ENCODE data around the gene NEDD4.

DNA sequence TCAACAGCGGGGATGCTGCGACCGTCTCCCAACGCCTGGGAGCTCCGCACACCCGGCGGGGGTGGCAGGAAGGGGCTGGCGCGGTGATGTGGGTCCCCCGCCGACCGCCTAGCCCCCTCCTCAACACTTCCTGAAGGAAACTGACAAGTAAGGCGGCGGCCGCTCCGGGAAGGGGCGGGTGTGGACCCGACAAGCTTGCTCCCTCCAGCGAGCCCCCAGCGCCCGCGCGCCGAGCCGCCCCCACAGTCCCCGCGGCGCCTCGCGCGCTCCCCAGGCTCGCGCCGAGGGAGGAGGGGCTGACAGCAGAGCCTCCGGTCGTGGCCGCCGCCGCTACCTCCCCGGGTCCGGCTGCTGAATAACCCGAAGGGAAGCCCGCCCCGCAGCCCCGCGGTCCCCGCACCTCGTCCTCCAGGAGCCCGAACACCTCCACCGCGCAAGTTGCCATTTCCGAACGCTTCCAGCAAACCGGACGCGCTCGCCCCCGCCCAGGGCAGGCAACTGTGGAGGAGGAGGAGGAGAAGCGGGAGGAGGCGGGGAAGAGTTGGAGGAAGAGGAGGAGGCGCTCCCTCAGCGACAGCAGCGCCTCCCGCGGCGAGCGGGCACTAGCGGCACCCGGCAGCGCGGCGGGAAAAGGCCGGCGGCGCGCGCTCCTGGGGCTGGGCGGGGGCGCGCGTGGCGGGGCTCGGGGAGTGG, at the start of gene NEDD4:
- peak; percentile 48 for TF ChIP-seq TAF1 (IDR thresholded peaks at IDR 0.05; ENCODE audit: low read depth)
- peak; percentile 8; the same call in 1 of the 2 replicates for TF ChIP-seq RAD21 (IDR thresholded peaks at IDR 0.05; ENCODE audit: low read depth)
- TF ChIP-seq EP300 (IDR thresholded peaks at IDR 0.05; ENCODE audit: borderline replicate concordance) = no peak
- no peak for TF ChIP-seq CREB1 (IDR thresholded peaks at IDR 0.05; ENCODE audit: low read depth)
- TF ChIP-seq, protein P1, sequence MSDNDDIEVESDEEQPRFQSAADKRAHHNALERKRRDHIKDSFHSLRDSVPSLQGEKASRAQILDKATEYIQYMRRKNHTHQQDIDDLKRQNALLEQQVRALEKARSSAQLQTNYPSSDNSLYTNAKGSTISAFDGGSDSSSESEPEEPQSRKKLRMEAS (IDR thresholded peaks at IDR 0.05) = no peak
- no peak for TF ChIP-seq CEBPB (IDR thresholded peaks at IDR 0.05)
- TF ChIP-seq, protein P2, sequence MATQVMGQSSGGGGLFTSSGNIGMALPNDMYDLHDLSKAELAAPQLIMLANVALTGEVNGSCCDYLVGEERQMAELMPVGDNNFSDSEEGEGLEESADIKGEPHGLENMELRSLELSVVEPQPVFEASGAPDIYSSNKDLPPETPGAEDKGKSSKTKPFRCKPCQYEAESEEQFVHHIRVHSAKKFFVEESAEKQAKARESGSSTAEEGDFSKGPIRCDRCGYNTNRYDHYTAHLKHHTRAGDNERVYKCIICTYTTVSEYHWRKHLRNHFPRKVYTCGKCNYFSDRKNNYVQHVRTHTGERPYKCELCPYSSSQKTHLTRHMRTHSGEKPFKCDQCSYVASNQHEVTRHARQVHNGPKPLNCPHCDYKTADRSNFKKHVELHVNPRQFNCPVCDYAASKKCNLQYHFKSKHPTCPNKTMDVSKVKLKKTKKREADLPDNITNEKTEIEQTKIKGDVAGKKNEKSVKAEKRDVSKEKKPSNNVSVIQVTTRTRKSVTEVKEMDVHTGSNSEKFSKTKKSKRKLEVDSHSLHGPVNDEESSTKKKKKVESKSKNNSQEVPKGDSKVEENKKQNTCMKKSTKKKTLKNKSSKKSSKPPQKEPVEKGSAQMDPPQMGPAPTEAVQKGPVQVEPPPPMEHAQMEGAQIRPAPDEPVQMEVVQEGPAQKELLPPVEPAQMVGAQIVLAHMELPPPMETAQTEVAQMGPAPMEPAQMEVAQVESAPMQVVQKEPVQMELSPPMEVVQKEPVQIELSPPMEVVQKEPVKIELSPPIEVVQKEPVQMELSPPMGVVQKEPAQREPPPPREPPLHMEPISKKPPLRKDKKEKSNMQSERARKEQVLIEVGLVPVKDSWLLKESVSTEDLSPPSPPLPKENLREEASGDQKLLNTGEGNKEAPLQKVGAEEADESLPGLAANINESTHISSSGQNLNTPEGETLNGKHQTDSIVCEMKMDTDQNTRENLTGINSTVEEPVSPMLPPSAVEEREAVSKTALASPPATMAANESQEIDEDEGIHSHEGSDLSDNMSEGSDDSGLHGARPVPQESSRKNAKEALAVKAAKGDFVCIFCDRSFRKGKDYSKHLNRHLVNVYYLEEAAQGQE (IDR thresholded peaks at IDR 0.05; ENCODE audit: low read depth) = no peak
- no peak for TF ChIP-seq NFIC (IDR thresholded peaks at IDR 0.05)
- no peak for TF ChIP-seq YY1 (IDR thresholded peaks at IDR 0.05; ENCODE audit: low read depth)
- TF ChIP-seq, protein P3, sequence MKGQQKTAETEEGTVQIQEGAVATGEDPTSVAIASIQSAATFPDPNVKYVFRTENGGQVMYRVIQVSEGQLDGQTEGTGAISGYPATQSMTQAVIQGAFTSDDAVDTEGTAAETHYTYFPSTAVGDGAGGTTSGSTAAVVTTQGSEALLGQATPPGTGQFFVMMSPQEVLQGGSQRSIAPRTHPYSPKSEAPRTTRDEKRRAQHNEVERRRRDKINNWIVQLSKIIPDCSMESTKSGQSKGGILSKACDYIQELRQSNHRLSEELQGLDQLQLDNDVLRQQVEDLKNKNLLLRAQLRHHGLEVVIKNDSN (IDR thresholded peaks at IDR 0.05) = no peak; the same call in 1 of the 2 replicates
- TF ChIP-seq EGR1 (IDR thresholded peaks at IDR 0.05) = peak; percentile 77; the same call in 1 of the 2 replicates
- TF ChIP-seq ZBTB7A (IDR thresholded peaks at IDR 0.05; ENCODE audit: low read depth) = peak; percentile 85
- TF ChIP-seq FOXM1 (IDR thresholded peaks at IDR 0.05; ENCODE audit: borderline replicate concordance, low read depth) = no peak

All from Ishikawa (cell line).